Hepatocyte (in vitro differentiated cells): ENCODE results near the gene ZNF787. TPM values are rescaled to one million over a fixed set of nuclear protein-coding genes. Genes with fewer than 3 reads are reported as not detected.

Source experiments
- DNase-seq: peaks from one replicate; pipeline ENCODE4 v3.0.0-alpha.2; 2016; ENCODE audit warnings: low spot score
- H2AFZ ChIP-seq: fragments of 200-600 bp; sonication (generic); 2 replicates; pipeline ENCODE4 v1.6.0; 2016; ENCODE audit warnings: antibody characterized with exemption, mild to moderate bottlenecking
- H3K27ac ChIP-seq: fragments of 200-600 bp; sonication (generic); 2 replicates; pipeline ENCODE4 v1.5.1; 2016; ENCODE audit warnings: mild to moderate bottlenecking
- H3K27me3 ChIP-seq: fragments of 200-600 bp; sonication (generic); 2 replicates; pipeline ENCODE4 v1.6.1; 2016
- H3K36me3 ChIP-seq: fragments of 200-600 bp; sonication (generic); replicated peaks from 2 replicates; pipeline ENCODE4 v1.5.1; 2016; ENCODE audit warnings: low read depth; ENCODE audit not compliant: insufficient read depth
- H3K4me1 ChIP-seq: fragments of 200-600 bp; sonication (generic); 2 replicates; pipeline ENCODE4 v1.5.1; 2016; ENCODE audit warnings: mild to moderate bottlenecking, moderate library complexity; ENCODE audit not compliant: insufficient read depth
- H3K4me2 ChIP-seq: fragments of 200-600 bp; sonication (generic); 2 replicates; pipeline ENCODE4 v1.6.0; 2016
- H3K4me3 ChIP-seq: fragments of 200-600 bp; sonication (generic); 2 replicates; pipeline ENCODE4 v1.5.1; 2016; ENCODE audit warnings: mild to moderate bottlenecking
- H3K79me2 ChIP-seq: fragments of 200-600 bp; sonication (generic); 2 replicates; pipeline ENCODE4 v1.6.0; 2017; ENCODE audit warnings: mild to moderate bottlenecking
- H3K9me2 ChIP-seq: fragments of 200-600 bp; sonication (generic); replicated peaks from 2 replicates; pipeline ENCODE4 v1.6.0; 2017; ENCODE audit warnings: mild to moderate bottlenecking; ENCODE audit not compliant: insufficient read depth
- H3K9me3 ChIP-seq: fragments of 200-600 bp; sonication (generic); 2 replicates; pipeline ENCODE4 v1.5.1; 2016; ENCODE audit warnings: low read depth, mild to moderate bottlenecking
- H4K20me1 ChIP-seq: fragments of 200-600 bp; sonication (generic); 2 replicates; pipeline ENCODE4 v1.6.0; 2016; ENCODE audit warnings: mild to moderate bottlenecking; ENCODE audit not compliant: insufficient read depth, poor library complexity, severe bottlenecking
- EZH2 ChIP-seq: fragments of 200-600 bp; sonication (generic); IDR thresholded peaks from 2 replicates; pipeline ENCODE4 v1.6.1; 2016; ENCODE audit warnings: antibody characterized with exemption, mild to moderate bottlenecking, borderline replicate concordance
- EZH2phosphoT487 ChIP-seq: fragments of 200-600 bp; sonication (generic); IDR thresholded peaks from one replicate; pipeline ENCODE4 v1.6.1; 2018; ENCODE audit warnings: antibody characterized with exemption, mild to moderate bottlenecking, low read depth, moderate library complexity; ENCODE audit not compliant: unreplicated experiment, severe bottlenecking
- WGBS: methylation state at CpG from one replicate; pipeline ENCODE4 v1.1.6; 2016; ENCODE audit warnings: low lambda C conversion rate; ENCODE audit errors: missing lambda C conversion rate; 5-methylcytosine and 5-hydroxymethylcytosine counted together
- polyA plus RNA-seq: library from polyadenylated mRNA; unstranded; fragments of >200 nt; fragmentation: Nextera tagmentation; extraction: Ambion mirVana; gene quantifications from 2 replicates; pipeline ENCODE4 v1.2.1, GENCODE V29; 2016
- total RNA-seq: library from RNA; depleted of rRNA; stranded (reverse); fragments of >200 nt; gene quantifications from 2 replicates; pipeline ENCODE4 v1.2.3, GENCODE V29; 2014
- TF ChIP-seq, protein P1 (sequence below): fragments of 200-600 bp; sonication (generic); IDR thresholded peaks from 2 replicates; pipeline ENCODE4 v1.5.1; 2016; ENCODE audit warnings: antibody characterized with exemption, mild to moderate bottlenecking; ENCODE audit not compliant: poor library complexity

ZNF787 gene
- total and polyA plus RNA-seq, 2 experiments from 2014 or later = 23.5 to 24.9 TPM

- H3K4me1 ChIP-seq = peaks cover 9% of the 10 kb centered on the region
- TF ChIP-seq, protein P1, sequence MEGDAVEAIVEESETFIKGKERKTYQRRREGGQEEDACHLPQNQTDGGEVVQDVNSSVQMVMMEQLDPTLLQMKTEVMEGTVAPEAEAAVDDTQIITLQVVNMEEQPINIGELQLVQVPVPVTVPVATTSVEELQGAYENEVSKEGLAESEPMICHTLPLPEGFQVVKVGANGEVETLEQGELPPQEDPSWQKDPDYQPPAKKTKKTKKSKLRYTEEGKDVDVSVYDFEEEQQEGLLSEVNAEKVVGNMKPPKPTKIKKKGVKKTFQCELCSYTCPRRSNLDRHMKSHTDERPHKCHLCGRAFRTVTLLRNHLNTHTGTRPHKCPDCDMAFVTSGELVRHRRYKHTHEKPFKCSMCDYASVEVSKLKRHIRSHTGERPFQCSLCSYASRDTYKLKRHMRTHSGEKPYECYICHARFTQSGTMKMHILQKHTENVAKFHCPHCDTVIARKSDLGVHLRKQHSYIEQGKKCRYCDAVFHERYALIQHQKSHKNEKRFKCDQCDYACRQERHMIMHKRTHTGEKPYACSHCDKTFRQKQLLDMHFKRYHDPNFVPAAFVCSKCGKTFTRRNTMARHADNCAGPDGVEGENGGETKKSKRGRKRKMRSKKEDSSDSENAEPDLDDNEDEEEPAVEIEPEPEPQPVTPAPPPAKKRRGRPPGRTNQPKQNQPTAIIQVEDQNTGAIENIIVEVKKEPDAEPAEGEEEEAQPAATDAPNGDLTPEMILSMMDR = no peak
- no peak for TF ChIP-seq EZH2
- TF ChIP-seq EZH2phosphoT487 = no peak
- no peaks in the 10 kb centered on the region for H3K27me3 ChIP-seq
- no peak for DNase-seq
- no peaks in the 10 kb centered on the region for H3K36me3 ChIP-seq
- H2AFZ ChIP-seq = no peak overlapping the region
- H3K4me3 ChIP-seq = no peak overlapping the region
- H3K9me3 ChIP-seq = no peaks in the 10 kb centered on the region
- no peaks in the 10 kb centered on the region for H3K9me2 ChIP-seq
- WGBS = 63% methylated on average over 7 of the region's 9 CpGs
- H3K4me2 ChIP-seq = no peak overlapping the region
- H3K79me2 ChIP-seq = no peaks in the 10 kb centered on the region
- H3K27ac ChIP-seq = no peak overlapping the region
- H4K20me1 ChIP-seq = peaks cover 3% of the 10 kb centered on the region
Measured at GRCh38 chr19:56083668-56084067, 37.4 kb downstream of the ZNF787 start.

- H3K9me3 ChIP-seq = no peaks in the 10 kb centered on the region
- H3K36me3 ChIP-seq = no peaks in the 10 kb centered on the region
- no peaks in the 10 kb centered on the region for H3K27me3 ChIP-seq
- peaks cover 9% of the 10 kb centered on the region for H3K4me1 ChIP-seq
- no peaks in the 10 kb centered on the region for H3K9me2 ChIP-seq
- DNase-seq = peak; percentile 89
- H2AFZ ChIP-seq = peak overlapping the region; percentile 24
- 7% methylated on average over 36 of the region's 36 CpGs for WGBS
- H3K79me2 ChIP-seq = no peaks in the 10 kb centered on the region
- H3K4me3 ChIP-seq = peak overlapping the region; percentile 3
- peak overlapping the region; percentile 88 for H3K4me2 ChIP-seq
- H3K27ac ChIP-seq = no peak overlapping the region
- TF ChIP-seq, protein P1 = peak; percentile 62
- no peak for TF ChIP-seq EZH2phosphoT487
- no peaks in the 10 kb centered on the region for H4K20me1 ChIP-seq
Measured at GRCh38 chr19:56080669-56081401, 40.3 kb downstream of the ZNF787 start.

GRCh38 chr19:56079609-56080008, 41.5 kb downstream of the ZNF787 start:
- 85% methylated on average over 7 of the region's 7 CpGs for WGBS
- Histone ChIP-seq H3K36me3 (no peaks in the 10 kb centered on the region), H3K27me3 (no peaks in the 10 kb centered on the region), H3K4me2 (no peak overlapping the region), H3K4me1 (peaks cover 9% of the 10 kb centered on the region), H3K79me2 (no peaks in the 10 kb centered on the region), H3K9me2 (no peaks in the 10 kb centered on the region), H3K27ac (no peak overlapping the region), H4K20me1 (no peaks in the 10 kb centered on the region), H3K4me3 (no peak overlapping the region), H2AFZ (no peak overlapping the region), H3K9me3 (no peaks in the 10 kb centered on the region)
- TF ChIP-seq EZH2 = no peak
- no peak for TF ChIP-seq EZH2phosphoT487
- TF ChIP-seq, protein P1 = no peak
- no peak for DNase-seq

GRCh38 chr19:56076498-56076897, 44.6 kb downstream of the ZNF787 start:
- WGBS = 13% methylated on average over 5 of the region's 5 CpGs
- peak; percentile 73 for DNase-seq
- Histone ChIP-seq H3K79me2 (no peaks in the 10 kb centered on the region), H4K20me1 (no peaks in the 10 kb centered on the region), H3K27ac (no peak overlapping the region), H3K4me3 (no peak overlapping the region), H3K9me3 (no peaks in the 10 kb centered on the region), H2AFZ (no peak overlapping the region), H3K4me1 (peaks cover 9% of the 10 kb centered on the region), H3K9me2 (no peaks in the 10 kb centered on the region), H3K36me3 (no peaks in the 10 kb centered on the region), H3K27me3 (no peaks in the 10 kb centered on the region), H3K4me2 (no peak overlapping the region)
- TF ChIP-seq, protein P1 = peak; percentile 75
- TF ChIP-seq EZH2 = no peak
